Mucosa of gallbladder (tissue), 1 donor: ENCODE measurements around the gene SLC19A1. TPM values are rescaled to one million over a fixed set of nuclear protein-coding genes. Genes with fewer than 3 reads are reported as not detected.
A peak's percentile ranks its signal among the peaks of the same experiment; 100 is the strongest.

Source experiments
- DNase-seq: peaks from one replicate; pipeline ENCODE4 v3.0.0-alpha.2; 2020; ENCODE audit warnings: low spot score
- total RNA-seq: library from RNA; stranded (reverse); gene quantifications from one replicate; pipeline ENCODE4 v1.2.1, GENCODE V29; 2021
- donor health status: DM: no; HTN: no; CAD: no.

Gene SLC19A1
- total RNA-seq, 1 donor from 2014 or later: 7.0 TPM

DNA sequence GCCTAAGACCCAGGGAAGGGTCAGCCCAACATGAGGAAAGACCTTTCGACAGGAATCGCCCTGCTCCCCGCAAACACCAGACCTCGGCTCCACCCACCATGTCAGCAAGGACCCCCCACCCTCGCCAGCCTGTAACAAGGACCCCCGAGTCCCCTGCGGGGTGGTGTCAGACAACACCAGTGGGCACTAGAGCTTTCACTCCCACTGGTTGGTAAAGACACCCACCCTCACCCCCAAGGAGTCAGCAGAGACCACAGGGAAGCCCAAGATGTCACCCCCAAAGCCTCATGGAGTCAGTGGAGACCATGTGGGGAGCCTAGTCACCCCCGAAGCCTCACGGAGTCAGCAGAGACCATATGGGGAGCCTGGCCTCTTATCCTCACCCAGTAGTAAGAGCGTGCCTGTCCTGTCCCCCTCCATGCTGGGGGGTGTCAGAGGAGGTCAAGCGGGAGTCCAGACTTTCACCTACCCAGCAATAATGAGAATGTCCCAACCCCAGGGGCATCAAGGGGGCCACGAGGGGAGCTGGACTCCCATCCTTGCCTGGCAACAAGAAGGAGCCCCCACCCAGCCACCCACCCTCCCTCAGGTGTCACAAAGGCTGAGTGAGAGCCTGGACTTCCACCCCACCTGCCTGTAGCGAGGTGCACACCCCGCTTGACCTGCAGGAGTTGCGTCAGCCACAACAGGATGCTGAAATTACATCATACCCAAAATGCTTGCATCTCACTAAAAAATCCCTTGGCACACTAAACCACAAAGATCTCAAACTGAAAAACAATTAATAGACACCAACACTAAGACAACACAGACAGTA lies 24.8 kb downstream of the SLC19A1 start:
- DNase-seq: no peak

DNA sequence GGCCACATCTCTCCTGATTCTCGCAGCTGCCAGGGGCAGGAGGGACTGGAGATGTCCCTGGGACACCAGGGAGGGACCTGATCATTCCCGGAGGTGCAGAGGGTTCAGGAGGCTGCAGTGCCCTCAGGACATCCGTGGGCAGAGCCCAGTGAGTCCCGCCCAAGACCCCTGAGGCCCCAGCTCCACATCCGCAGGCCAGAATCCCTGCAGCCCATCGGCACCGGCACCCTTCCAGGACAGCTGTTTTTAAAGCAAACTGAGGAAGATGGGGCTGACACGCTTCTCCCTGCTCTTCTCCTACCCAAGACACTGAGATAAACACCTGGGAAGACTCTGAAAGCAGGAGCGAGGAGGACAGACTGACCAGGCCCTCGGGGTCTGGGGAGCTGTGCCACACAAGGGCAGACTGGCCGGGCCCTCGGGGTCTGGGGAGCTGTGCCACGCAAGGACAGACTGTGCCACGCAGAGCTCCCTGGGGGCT lies 25.5 kb downstream of the SLC19A1 start:
- DNase-seq: no peak

DNA sequence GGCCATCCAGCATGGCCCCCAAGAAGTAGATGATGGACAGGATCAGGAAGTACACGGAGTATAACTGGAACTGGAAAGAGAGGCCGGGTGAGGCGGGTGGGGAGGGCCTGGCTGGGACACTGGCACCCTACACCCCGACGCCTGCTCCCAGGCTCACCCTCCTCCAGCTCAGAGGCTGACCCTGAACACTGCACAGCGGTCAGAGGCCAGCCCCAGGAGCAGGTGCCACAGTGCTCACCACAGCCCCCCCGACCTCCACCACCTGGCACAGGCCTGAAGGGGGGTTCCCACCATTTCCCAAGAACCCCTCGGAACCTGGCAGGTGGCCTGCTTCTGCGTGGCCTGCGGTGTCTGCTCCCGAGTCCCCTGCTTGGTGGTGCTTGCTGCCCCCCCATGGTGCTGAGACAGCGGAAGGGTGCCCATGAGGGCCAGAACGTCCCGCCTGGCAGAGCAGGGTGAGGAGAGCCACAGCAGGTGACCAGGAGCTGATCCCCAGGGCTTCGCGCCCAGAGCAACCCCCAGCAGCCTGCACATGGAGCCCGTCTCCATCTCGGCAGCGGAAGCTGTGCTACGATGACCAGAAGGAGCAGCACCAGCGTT lies 26.1 kb downstream of the SLC19A1 start:
- no peak for DNase-seq

DNA sequence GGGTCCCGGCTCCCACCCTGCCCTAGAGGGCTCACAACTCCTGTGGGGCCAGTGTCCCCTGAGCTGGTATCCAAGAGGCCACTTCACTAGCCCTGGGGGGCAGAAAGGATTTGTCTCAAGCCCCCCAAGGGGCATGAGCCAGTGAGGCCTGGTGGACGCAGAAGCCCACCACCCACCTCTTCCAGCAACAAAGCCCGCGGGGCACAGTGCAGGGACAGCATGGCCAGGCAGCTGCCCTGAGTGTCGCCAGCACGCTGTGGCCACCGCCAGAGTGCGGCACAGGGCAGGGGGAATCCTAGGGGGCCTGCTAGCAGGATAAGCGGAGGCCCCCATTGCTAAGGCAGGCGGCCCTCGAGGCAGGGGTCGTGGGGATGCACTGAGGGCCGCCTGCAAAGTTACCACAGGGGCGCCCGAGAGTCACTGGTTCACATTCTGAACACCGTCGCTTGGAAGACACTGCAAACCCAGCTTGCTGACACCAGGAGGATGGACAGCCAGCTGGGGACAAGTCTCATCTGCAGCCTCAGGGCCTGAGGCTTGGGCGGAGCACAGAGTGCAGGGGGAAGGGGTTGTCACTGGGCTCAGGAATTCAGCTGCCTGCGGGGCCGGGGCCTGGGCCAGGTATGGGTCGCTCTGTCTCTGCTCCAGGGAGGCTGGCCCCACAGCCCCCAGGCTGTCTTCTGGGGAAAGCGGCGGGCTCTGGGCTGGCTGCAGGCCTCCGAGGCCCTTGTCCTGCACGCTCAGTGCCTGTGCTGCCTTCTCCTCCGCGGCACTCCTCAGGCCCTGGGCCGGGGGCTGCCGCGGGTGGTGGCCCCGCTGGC lies 26.8 kb downstream of the SLC19A1 start:
- DNase-seq: no peak

DNA sequence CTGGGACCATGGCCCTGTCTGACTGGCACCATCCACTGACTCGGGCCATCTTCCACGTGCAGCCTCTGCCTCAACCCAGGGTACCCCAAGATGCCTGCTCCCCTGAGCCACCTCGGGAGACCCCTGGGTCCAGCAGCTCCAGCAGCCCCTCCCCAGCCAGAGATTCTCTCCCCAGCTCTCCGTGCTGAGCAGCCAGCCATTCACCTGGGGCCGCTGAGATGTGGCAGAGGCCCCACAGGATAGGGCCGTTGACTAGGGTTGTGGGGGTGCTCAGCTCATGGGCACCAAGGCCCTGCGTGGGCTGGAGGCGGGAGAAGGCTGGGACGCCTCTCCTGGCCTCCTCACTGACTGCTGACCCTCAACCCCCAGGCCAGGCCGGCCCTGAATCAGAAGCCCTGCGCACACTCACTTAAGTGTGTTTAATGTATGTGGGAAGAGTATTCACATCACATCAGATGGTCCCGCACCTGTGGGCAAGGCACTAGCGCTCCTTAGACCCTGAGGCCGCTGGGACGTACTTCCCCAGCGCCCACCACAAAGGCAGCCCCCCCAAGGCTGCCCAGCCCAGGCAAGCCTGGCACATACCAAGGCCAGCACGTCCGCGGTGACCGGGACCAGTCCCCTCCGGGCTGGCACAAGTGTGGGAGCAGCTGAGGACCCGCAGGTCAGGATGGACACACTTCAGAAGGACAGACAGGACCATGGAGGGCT lies 27.8 kb downstream of the SLC19A1 start:
- no peak for DNase-seq

DNA sequence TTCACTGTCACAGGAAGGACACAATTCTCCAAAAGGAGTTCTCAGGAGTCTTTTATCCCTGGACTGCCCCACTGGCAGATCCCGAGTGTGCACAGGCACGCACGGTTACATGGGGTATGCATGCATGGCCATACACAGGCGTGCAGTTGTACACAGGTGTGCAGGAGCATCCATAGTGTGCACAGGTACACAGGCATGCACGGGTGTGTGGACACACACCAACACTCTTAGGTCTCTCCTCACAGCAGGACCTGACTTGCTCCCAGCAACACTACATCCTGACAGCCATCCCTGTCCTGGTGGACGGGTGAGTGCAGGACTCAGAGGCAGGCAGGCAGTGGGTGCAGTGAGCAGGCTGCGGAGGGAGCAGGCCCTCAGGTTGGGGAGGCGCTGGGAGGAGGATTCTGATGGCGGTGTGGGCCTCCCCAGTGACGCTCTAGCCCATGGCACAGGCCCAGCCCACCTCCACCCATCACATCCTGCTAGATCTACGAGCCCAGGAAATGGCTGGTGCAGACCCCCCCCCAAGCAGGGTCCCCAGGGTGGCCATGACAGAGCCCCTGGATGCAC lies 28.4 kb downstream of the SLC19A1 start:
- DNase-seq: no peak

DNA sequence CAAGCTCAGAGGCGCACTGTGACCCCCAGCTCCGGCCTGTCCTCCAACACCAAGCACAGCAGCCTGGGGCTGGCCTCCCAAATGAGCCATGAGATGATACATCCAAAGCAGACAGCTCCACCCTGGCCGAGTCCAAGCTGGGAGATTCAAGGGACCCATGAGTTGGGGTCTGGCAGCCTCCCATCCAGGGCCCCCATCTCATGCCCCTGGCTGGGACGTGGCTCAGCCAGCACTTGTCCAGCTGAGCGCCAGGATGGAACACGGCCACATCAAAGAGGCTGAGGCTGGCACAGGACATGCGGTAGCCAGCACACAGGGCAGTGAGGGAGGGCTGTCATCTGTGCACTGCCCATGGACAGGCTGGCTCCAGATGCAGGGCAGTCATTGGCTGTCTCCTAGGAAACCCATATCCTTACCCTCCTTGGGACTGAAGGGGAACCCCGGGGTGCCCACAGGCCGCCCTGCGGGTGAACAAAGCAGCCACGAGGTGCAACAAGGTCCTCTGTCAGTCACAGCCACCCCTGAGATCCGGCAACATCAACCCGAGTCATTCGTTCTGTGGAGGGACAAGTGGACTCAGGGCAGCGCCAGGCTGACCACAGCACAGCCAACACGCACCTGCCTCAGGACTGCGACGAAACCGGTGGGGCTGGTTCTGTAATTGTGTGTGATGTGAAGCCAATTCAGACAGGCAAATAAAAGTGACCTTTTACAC lies 29.1 kb downstream of the SLC19A1 start:
- DNase-seq: peak; percentile 71

DNA sequence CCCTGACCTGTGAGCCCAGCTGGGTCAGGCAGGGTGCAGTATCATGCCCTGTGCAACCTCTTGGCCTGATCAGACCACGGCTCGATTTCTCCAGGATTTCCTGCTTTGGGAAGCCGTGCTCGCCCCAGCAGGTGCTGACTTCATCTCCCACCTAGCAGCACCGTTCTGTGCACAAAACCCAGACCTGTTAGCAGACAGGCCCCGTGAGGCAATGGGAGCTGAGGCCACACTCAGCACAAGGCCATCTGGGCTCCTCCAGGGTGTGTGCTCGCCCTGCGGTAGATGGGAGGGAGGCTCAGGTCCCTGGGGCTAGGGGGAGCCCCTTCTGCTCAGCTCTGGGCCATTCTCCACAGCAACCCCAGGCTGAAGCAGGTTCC lies 29.6 kb downstream of the SLC19A1 start:
- no peak for DNase-seq

DNA sequence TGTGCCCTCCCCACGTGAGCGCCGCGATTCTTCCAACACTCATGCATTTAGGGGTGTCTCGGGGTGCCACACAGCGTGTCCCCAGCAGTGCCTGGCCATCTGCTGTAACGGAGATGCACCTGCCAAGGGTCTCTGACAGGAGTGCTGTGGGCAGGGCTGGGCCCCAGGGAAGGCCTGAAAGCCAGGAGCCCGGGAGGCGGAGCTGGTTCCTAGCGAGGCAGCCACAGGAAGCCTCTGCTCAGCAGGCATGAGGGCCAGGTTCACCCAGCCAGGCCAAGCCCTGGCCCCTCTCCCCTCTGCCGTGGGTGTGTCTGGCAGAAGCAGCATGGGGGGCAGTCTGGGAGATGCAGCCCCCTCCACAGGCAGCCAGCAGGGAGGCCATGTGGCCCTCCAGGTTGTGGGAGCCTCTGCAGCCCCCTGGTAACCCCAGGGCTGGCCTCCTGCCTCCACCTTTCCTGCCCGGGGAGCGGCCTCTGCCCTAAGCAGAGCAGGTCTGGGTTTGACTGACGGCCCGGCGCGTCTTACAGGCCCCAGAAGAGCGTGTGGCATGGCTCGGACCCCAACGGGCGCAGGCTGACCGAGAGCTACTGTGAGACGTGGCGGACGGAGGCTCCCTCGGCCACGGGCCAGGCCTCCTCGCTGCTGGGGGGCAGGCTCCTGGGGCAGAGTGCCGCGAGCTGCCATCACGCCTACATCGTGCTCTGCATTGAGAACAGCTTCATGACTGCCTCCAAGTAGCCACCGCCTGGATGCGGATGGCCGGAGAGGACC lies 30.4 kb downstream of the SLC19A1 start:
- DNase-seq: no peak

DNA sequence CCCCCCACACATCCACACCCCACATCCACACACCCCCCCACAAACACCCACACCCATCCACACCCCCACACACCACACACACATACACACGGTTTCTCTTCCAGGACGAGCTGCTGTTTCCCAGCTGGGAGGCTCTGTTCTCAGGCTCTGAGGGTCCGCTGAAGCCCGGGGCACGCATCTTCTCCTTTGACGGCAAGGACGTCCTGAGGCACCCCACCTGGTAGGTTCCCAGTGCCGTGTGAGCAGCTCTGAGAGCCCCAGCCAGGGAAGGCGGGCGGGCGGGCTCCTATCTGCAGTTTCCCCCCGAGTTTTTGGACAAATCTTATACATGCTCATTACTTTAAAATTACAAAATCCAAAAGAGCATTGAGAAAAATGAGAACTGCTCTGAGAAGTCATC lies 31.2 kb downstream of the SLC19A1 start:
- no peak for DNase-seq

DNA sequence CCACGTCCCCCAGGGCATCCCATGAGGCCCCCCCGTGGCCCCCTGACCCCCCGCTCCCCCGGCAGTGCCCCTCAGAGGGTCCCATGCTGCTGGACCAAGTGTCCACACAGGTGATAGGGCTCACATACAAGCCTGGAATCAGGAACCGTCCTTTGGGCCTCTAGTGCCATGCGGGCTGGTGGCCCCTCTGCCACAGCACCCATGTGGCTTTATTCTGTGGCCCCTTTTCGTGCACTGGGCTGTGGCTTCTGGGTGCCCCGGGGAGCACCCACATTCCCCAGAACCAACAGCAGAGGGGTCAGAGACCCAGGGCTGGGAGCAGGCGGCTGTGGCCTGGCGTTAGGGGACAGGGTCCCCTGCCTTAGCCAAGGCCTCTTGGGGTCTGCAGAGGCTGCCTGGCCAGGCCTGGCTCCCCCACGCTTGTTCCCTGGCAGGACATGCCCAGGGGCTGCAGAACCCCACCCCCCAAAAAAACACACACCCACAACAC lies 31.7 kb downstream of the SLC19A1 start:
- no peak for DNase-seq

DNA sequence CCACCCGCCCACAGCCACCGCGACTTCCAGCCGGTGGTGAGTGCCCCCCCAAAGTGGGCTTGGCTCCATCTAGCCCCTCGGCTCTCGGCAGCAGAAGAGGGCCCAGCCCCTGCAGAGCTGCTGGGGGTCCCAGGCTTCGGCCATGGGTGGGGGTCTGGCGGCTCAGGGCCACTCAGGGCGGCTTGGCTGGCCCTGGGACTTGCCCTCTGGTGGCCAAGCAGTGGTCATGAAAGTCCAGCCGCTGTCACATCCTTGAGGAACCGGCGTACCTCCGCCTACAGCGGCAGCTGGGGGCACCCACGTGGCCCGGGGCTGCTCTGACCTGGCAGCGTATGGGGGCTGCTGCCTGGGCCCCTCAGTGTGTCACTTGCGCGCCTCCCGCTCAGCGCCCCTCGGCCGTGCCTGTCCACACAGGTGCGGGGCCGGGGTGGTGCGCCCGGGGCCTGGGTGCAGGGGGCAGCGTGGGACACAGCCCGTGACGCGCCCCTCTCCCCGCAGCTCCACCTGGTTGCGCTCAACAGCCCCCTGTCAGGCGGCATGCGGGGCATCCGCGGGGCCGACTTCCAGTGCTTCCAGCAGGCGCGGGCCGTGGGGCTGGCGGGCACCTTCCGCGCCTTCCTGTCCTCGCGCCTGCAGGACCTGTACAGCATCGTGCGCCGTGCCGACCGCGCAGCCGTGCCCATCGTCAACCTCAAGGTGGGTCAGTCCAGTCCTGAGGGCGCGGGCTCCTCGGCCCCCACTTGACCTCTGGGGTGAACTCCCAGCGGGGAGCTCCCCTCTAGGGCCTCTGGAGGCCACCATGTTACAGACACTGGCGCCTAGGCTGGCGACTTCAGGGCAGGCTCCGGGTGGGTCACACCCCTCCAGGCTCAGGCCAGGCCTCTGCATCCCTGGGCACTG lies 32.4 kb downstream of the SLC19A1 start:
- no peak for DNase-seq

DNA sequence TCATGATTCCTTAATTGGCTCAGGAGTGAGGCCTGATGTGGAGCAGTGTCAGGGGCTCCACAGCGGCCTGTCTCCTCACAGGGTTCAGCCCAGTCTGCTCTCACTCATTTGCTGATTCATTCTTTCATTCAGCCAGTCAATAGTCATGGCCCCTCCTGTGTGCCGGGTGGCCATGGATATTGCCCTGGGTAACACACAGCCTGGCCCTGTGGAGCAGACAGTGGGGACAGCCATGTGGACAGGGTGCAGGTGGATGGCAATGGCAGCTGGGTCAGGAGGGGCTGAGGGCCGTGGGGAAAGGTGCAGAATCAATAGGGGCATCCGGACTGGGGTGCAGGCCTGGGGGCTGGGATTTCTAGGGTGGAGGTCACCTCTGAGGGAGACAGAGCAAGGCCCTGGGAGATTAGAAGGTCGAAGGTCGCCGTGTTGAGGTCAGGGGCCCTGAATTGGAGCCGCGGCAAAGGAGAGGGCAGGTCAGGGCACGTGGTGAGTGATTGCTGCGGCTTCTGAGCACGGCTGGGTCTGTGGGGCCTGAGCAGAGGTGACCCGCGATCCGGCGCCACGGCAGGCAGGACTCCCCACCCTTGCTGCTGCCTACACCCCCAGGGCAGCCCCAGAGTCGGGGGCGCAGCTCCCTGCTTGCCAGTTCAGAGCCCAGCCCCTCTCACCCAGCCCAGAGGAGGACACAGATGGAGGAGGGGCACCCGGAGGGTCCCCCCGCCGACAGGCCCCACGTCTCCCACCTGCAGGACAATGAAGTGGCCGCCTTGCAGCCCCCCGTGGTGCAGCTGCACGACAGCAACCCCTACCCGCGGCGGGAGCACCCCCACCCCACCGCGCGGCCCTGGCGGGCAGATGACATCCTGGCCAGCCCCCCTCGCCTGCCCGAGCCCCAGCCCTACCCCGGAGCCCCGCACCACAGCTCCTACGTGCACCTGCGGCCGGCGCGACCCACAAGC lies 33.4 kb downstream of the SLC19A1 start:
- no peak for DNase-seq

DNA sequence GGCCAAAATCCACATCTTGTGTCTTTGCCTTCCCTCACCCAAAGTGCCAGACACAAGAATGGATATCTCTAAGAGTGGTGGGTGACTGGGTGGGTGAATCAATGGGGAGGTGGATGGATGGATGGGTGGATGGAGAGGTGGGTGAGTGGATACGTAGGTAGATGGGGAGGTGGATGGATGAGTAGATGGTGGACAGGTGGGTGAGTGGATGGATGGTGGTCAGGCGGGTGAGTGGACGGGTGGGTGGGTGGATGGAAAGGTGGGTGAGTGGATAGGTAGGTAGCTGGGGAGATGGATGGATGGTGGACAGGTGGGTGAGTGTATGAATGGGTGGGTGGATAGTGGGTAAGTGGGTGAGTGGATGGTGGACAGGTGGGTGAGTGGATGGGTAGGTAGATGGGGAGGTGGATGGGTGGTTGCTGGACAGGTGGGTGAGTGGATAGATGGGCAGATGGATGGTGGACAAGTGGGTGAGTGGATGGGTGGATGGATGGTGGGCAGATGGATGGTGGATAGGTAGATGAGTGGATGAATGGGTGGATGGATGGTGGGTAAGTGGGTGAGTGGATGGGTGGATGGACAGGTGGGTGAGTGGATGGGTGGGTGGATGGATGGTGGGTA lies 34.2 kb downstream of the SLC19A1 start:
- no peak for DNase-seq

DNA sequence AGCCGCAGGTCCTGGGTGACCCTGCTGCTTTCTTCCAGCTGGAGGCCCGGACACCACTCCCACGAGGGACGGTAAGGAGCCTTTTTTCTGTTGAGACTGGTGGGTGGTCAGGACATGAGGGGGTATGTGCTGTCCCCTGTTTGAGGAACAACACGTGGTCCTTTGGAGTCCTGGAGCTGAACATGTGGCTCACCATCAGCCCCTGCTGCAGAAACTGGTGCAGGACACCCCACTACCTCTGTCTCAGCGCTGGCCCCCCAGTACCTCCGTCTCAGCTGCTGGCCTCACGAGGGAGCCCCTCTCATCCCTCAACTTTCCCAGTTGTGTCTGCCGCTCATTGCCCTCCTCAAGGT lies 34.7 kb downstream of the SLC19A1 start:
- no peak for DNase-seq

DNA sequence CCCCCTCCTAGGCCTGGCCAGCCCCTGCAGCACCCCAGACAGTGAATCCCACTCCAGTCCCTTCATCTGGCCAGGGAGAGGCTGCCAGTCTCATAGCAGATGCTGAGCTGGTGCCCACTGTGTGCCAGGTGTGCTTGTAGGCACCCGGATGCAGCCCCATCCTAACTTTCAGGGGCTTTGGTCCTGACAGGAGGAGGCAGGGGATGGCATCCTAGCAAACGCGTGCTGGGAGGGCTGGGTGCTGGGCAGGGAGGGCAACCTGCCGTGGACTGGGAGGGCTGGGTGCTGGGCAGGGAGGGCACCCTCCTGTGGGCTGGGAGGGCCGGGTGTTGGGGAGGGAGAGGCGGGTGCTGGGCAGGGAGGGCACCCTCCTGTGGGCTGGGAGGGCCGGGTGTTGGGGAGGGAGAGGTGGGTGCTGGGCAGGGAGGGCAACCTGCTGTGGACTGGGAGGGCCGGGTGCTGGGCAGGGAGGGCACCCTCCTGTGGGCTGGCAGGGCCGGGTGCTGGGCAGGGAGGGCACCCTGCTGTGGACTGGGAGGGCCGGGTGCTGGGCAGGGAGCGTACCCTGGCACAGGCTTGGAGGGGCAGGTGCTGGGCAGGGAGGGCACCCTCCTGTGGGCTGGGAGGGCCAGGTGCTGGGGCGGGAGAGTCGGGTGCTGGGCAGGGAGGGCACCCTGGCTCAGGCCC lies 35.3 kb downstream of the SLC19A1 start:
- no peak for DNase-seq
